ENCODE data around the gene LDB2. TPM values are rescaled to one million over a fixed set of nuclear protein-coding genes. Genes with fewer than 3 reads are reported as not detected.

The LDB2 gene
- polyA plus RNA-seq, 2 of the 4 experiments (the other 2 are of a cell fraction): not detected

- no peak overlapping the region for H3K4me3 ChIP-seq
- POLR2A ChIA-PET: no interaction called here
- no peak overlapping the region for H3K4me2 ChIP-seq
- ATAC-seq: no peak
- 3% methylated on average over 4 of the region's 4 CpGs for WGBS (ENCODE audit: missing lambda C conversion rate)
- DNase-seq (ENCODE audit: low read depth in 1 of 2, low spot score in 1 of 2): no peak
- no peak overlapping the region for H3K27ac ChIP-seq
- H3K4me1 ChIP-seq: no peaks in the 10 kb centered on the region
- CTCF ChIA-PET: no interaction called here
- TF ChIP-seq HDAC2 (IDR thresholded peaks at IDR 0.05) (no peak), SREBF2 (IDR thresholded peaks at IDR 0.05) (no peak), POLR2AphosphoS2 (conservative IDR thresholded peaks at IDR 0.05; ENCODE audit: low read length) (no peak)
- TF ChIP-seq, protein P1, sequence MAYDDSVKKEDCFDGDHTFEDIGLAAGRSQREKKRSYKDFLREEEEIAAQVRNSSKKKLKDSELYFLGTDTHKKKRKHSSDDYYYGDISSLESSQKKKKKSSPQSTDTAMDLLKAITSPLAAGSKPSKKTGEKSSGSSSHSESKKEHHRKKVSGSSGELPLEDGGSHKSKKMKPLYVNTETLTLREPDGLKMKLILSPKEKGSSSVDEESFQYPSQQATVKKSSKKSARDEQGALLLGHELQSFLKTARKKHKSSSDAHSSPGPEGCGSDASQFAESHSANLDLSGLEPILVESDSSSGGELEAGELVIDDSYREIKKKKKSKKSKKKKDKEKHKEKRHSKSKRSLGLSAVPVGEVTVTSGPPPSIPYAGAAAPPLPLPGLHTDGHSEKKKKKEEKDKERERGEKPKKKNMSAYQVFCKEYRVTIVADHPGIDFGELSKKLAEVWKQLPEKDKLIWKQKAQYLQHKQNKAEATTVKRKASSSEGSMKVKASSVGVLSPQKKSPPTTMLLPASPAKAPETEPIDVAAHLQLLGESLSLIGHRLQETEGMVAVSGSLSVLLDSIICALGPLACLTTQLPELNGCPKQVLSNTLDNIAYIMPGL (CRISPR knock-in tag; IDR thresholded peaks at IDR 0.05; ENCODE audit: borderline replicate concordance): no peak
- FAIRE-seq: no peak
- H3K9me3 ChIP-seq: no peaks in the 10 kb centered on the region
These were observed 307.6 kb downstream of the LDB2 start for GRCh38 chr4:16590797-16591196.

GRCh38 chr4:16588651-16589050, 309.8 kb downstream of the LDB2 start:
- POLR2A ChIA-PET: no interaction called here
- ATAC-seq (no peak), DNase-seq (ENCODE audit: low read depth in 1 of 2, low spot score in 1 of 2) (no peak), FAIRE-seq (no peak)
- H3K27ac ChIP-seq: no peak overlapping the region
- H3K4me2 ChIP-seq: no peak overlapping the region
- WGBS (ENCODE audit: missing lambda C conversion rate): 12% methylated on average over 6 of the region's 6 CpGs
- no peak for TF ChIP-seq RAD21 (conservative IDR thresholded peaks at IDR 0.05 in 1 of 2, IDR thresholded peaks at IDR 0.05 in 1 of 2)
- no peak for TF ChIP-seq JUN (IDR thresholded peaks at IDR 0.05)
- no peak for TF ChIP-seq HOXB5 (CRISPR knock-in tag; IDR thresholded peaks at IDR 0.05)
- TF ChIP-seq EP300 (IDR thresholded peaks at IDR 0.05): no peak
- no peak for TF ChIP-seq HDAC2 (IDR thresholded peaks at IDR 0.05)
- no peak for TF ChIP-seq BHLHE40 (IDR thresholded peaks at IDR 0.05; ENCODE audit: low read depth, low read length)
- TF ChIP-seq ZSCAN20 (CRISPR knock-in tag; IDR thresholded peaks at IDR 0.05): no peak
- no peak for TF ChIP-seq EHMT2 (IDR thresholded peaks at IDR 0.05; ENCODE audit: low read depth)
- no peak for TF ChIP-seq CHD2 (IDR thresholded peaks at IDR 0.05; ENCODE audit: low read length, partially characterized antibody)
- TF ChIP-seq CBX2 (IDR thresholded peaks at IDR 0.05; ENCODE audit: borderline replicate concordance, low read depth): no peak
- no peak for TF ChIP-seq ELK1 (IDR thresholded peaks at IDR 0.05; ENCODE audit: low read depth, low read length)
- TF ChIP-seq MYC (IDR thresholded peaks at IDR 0.05; ENCODE audit: borderline replicate concordance, low read length): no peak
- TF ChIP-seq, protein P2, sequence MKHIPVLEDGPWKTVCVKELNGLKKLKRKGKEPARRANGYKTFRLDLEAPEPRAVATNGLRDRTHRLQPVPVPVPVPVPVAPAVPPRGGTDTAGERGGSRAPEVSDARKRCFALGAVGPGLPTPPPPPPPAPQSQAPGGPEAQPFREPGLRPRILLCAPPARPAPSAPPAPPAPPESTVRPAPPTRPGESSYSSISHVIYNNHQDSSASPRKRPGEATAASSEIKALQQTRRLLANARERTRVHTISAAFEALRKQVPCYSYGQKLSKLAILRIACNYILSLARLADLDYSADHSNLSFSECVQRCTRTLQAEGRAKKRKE (CRISPR knock-in tag; IDR thresholded peaks at IDR 0.05; ENCODE audit: low read depth): no peak
- TF ChIP-seq HEYL (CRISPR knock-in tag; IDR thresholded peaks at IDR 0.05): no peak
- TF ChIP-seq JUNB (IDR thresholded peaks at IDR 0.05): no peak
- no peak for TF ChIP-seq KDM1A (IDR thresholded peaks at IDR 0.05; ENCODE audit: low read depth)
- H3K9me3 ChIP-seq: no peaks in the 10 kb centered on the region
- no peak overlapping the region for H3K4me3 ChIP-seq
- H3K4me1 ChIP-seq: no peaks in the 10 kb centered on the region
- CTCF ChIA-PET: no interaction called here

- CTCF ChIA-PET: no interaction called here
- no peak for ATAC-seq
- no peak overlapping the region for H3K4me2 ChIP-seq
- H3K4me3 ChIP-seq: no peak overlapping the region
- H3K4me1 ChIP-seq: no peaks in the 10 kb centered on the region
- no peak for FAIRE-seq
- H3K9me3 ChIP-seq: no peaks in the 10 kb centered on the region
- no peak overlapping the region for H3K27ac ChIP-seq
- TF ChIP-seq RNF2 (IDR thresholded peaks at IDR 0.05; ENCODE audit: borderline replicate concordance, low read depth): no peak
- TF ChIP-seq, protein P3, sequence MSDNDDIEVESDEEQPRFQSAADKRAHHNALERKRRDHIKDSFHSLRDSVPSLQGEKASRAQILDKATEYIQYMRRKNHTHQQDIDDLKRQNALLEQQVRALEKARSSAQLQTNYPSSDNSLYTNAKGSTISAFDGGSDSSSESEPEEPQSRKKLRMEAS (IDR thresholded peaks at IDR 0.05): no peak
- TF ChIP-seq CHD4 (IDR thresholded peaks at IDR 0.05; ENCODE audit: borderline replicate concordance): no peak
- no peak for TF ChIP-seq NR3C1 (IDR thresholded peaks at IDR 0.05)
- TF ChIP-seq ZC3H11A (IDR thresholded peaks at IDR 0.05): no peak
- no peak for TF ChIP-seq ZSCAN20 (CRISPR knock-in tag; IDR thresholded peaks at IDR 0.05)
- TF ChIP-seq HDAC2 (IDR thresholded peaks at IDR 0.05): no peak
- no peak for TF ChIP-seq RFX5 (IDR thresholded peaks at IDR 0.05)
- TF ChIP-seq KDM5A (IDR thresholded peaks at IDR 0.05): no peak
- POLR2A ChIA-PET: no interaction called here
- 10% methylated on average over 1 of the region's 1 CpG for WGBS (ENCODE audit: missing lambda C conversion rate)
- DNase-seq (ENCODE audit: low read depth in 1 of 2, low spot score in 1 of 2): no peak
These were observed 310.3 kb downstream of the LDB2 start for GRCh38 chr4:16588149-16588548.

Measured in A549 (cell line).